ENCODE results near the gene RNPS1. TPM values are rescaled to one million over a fixed set of nuclear protein-coding genes. Genes with fewer than 3 reads are reported as not detected.

The RNPS1 gene
- total and polyA plus RNA-seq, 2 of the 4 experiments (the other 2 are of a cell fraction) = 57.5 to 192 TPM

DNA sequence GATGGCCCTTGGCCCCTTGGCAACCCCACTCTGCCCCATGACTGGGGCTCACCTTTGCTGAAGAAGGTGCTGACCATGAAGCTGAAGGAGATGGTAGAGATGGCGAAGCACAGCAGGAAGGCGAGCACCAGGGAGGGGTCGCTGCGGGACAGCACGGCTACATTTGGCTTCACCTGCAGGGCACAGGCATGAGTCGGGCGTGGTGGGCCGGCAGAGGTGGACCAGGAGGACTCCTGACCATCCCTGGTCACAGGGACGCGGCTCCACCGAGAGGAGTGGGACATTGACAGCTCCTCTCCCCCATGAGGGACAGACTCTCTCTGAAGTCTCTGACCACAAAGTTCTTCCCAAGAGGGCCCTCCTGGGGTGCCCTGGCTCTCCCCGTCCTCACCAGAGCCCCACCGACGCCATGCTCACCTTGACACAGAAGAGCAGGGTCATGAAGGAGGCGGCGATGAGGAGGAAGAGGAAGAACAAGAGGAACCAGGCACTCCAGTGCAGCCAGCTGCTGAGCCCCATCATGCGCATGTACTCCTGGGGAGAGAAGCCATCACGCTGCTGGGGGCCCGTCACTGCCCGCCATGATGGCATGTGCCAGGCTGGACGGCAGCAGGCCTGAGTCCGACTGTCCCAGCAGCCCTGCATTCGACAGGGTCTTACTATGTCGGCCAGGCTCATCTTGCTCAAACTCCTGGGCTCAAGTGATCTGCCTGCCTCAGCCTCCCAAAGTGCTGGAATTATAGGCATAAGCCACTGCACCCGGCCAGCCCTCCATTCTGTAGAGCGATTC, 49.5 kb upstream of the RNPS1 start:
- H3K23ac ChIP-seq (ENCODE audit: low read depth, low read length) = no peak overlapping the region
- H4K20me1 ChIP-seq (ENCODE audit: insufficient read depth, low read length) = no peaks in the 10 kb centered on the region
- H3K56ac ChIP-seq (ENCODE audit: extremely low read depth, insufficient read depth, low read length) = no peak overlapping the region
- H3K14ac ChIP-seq (replicated peaks; ENCODE audit: low read depth, low read length) = no peak overlapping the region
- H4K91ac ChIP-seq (ENCODE audit: insufficient read depth, low read depth, low read length) = no peak overlapping the region
- no peak overlapping the region for H4K8ac ChIP-seq (ENCODE audit: low read depth in 2 of 2, low read length in 2 of 2)
- H3K27me3 ChIP-seq (ENCODE audit: control insufficient read depth, insufficient read depth, low read length) = peaks cover 17% of the 10 kb centered on the region
- no peak overlapping the region for H2BK5ac ChIP-seq (ENCODE audit: low read depth, low read length, poor library complexity, severe bottlenecking)
- H2BK120ac ChIP-seq (ENCODE audit: low read depth, low read length) = no peak overlapping the region
- no peak for DNase-seq
- no peak overlapping the region for H3K4me3 ChIP-seq (ENCODE audit: insufficient read depth, low read depth, low read length)
- no peak overlapping the region for H2AK5ac ChIP-seq (ENCODE audit: low read depth, low read length)
- H3K4me2 ChIP-seq (ENCODE audit: low read depth, low read length) = no peak overlapping the region
- no TSS peak for BruUV-seq (replicated peaks)
- no peaks in the 10 kb centered on the region for H3K9me1 ChIP-seq (ENCODE audit: insufficient read depth, low read length)
- H2BK20ac ChIP-seq (ENCODE audit: low read depth, low read length) = no peak overlapping the region
- H3K36me3 ChIP-seq (ENCODE audit: control insufficient read depth, insufficient read depth, low read length) = no peaks in the 10 kb centered on the region
- ATAC-seq (ENCODE audit: low read depth) = no peak
- ChIA-PET POLR2A (ENCODE audit: unreplicated experiment) (no interaction called here), CTCF (no interaction called here)
- no peaks in the 10 kb centered on the region for H3K4me1 ChIP-seq (ENCODE audit: control insufficient read depth, insufficient read depth, low read length)
- no peaks in the 10 kb centered on the region for H3K79me1 ChIP-seq (ENCODE audit: low read depth in 1 of 2, low read length in 2 of 2)
- H3K27ac ChIP-seq (ENCODE audit: insufficient read depth, low read length) = no peak overlapping the region
- 69% methylated on average over 15 of the region's 26 CpGs; no CpG with 5 or more reads in 1 of the 2 experiments for WGBS, 2 experiments (ENCODE audit: extremely low coverage in 2 of 2, insufficient read length in 1 of 2)
- intact Hi-C loops (cut with micrococcal nuclease) = no loop called here
- H2BK15ac ChIP-seq (ENCODE audit: low read depth, low read length) = no peak overlapping the region
- peak overlapping the region; percentile 33 for H2AFZ ChIP-seq (replicated peaks; ENCODE audit: low read length, poor library complexity)
- no peak overlapping the region for H3K4ac ChIP-seq (ENCODE audit: low read depth, low read length)
- dilution Hi-C loops (cut with HindIII; ENCODE audit: low sequenced_read_pairs, unreplicated experiment) = no loop called here
- H4K5ac ChIP-seq (ENCODE audit: low read depth, low read length) = no peak overlapping the region
- no peaks in the 10 kb centered on the region for H3K9me3 ChIP-seq (ENCODE audit: control insufficient read depth, insufficient read depth, low read length)
- in situ Hi-C loops (cut with MboI; ENCODE audit: low sequenced_read_pairs) = no loop called here
- no peak overlapping the region for H3K9ac ChIP-seq (ENCODE audit: low read depth, low read length)
- TF ChIP-seq FOS (IDR thresholded peaks at IDR 0.05; ENCODE audit: low read depth, low read length) (no peak), CEBPB (IDR thresholded peaks at IDR 0.05; ENCODE audit: low read depth, low read length) (no peak), BHLHE40 (IDR thresholded peaks at IDR 0.05; ENCODE audit: low read depth, low read length) (no peak), MXI1 (IDR thresholded peaks at IDR 0.05; ENCODE audit: borderline replicate concordance, low read depth, low read length) (no peak), MAFK (IDR thresholded peaks at IDR 0.05; ENCODE audit: low read depth, low read length) (no peak), RCOR1 (IDR thresholded peaks at IDR 0.05; ENCODE audit: insufficient replicate concordance, low read length) (no peak), MAZ (IDR thresholded peaks at IDR 0.05; ENCODE audit: borderline replicate concordance, low read depth, low read length) (no peak), POLR2A (IDR thresholded peaks at IDR 0.05; ENCODE audit: low read depth, low read length) (no peak), SMC3 (IDR thresholded peaks at IDR 0.05; ENCODE audit: low read depth, low read length) (no peak), CHD1 (IDR thresholded peaks at IDR 0.05; ENCODE audit: low read depth, low read length) (no peak), NFE2L2 (IDR thresholded peaks at IDR 0.05; ENCODE audit: low read depth, low read length) (no peak), RAD21 (IDR thresholded peaks at IDR 0.05; ENCODE audit: low read length) (no peak), RFX5 (IDR thresholded peaks at IDR 0.05; ENCODE audit: low read depth, low read length) (no peak)
- TF ChIP-seq, protein P1, sequence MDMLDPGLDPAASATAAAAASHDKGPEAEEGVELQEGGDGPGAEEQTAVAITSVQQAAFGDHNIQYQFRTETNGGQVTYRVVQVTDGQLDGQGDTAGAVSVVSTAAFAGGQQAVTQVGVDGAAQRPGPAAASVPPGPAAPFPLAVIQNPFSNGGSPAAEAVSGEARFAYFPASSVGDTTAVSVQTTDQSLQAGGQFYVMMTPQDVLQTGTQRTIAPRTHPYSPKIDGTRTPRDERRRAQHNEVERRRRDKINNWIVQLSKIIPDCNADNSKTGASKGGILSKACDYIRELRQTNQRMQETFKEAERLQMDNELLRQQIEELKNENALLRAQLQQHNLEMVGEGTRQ (IDR thresholded peaks at IDR 0.05; ENCODE audit: low read depth, low read length) = no peak
- TF ChIP-seq, protein P2, sequence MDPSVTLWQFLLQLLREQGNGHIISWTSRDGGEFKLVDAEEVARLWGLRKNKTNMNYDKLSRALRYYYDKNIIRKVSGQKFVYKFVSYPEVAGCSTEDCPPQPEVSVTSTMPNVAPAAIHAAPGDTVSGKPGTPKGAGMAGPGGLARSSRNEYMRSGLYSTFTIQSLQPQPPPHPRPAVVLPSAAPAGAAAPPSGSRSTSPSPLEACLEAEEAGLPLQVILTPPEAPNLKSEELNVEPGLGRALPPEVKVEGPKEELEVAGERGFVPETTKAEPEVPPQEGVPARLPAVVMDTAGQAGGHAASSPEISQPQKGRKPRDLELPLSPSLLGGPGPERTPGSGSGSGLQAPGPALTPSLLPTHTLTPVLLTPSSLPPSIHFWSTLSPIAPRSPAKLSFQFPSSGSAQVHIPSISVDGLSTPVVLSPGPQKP (IDR thresholded peaks at IDR 0.05; ENCODE audit: borderline replicate concordance, low read depth, low read length) = no peak
- TF ChIP-seq, protein P3, sequence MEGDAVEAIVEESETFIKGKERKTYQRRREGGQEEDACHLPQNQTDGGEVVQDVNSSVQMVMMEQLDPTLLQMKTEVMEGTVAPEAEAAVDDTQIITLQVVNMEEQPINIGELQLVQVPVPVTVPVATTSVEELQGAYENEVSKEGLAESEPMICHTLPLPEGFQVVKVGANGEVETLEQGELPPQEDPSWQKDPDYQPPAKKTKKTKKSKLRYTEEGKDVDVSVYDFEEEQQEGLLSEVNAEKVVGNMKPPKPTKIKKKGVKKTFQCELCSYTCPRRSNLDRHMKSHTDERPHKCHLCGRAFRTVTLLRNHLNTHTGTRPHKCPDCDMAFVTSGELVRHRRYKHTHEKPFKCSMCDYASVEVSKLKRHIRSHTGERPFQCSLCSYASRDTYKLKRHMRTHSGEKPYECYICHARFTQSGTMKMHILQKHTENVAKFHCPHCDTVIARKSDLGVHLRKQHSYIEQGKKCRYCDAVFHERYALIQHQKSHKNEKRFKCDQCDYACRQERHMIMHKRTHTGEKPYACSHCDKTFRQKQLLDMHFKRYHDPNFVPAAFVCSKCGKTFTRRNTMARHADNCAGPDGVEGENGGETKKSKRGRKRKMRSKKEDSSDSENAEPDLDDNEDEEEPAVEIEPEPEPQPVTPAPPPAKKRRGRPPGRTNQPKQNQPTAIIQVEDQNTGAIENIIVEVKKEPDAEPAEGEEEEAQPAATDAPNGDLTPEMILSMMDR (conservative IDR thresholded peaks at IDR 0.05; ENCODE audit: low read depth, low read length) = no peak
- no peak overlapping the region for H3K18ac ChIP-seq (ENCODE audit: low read depth, low read length)
- H2AK9ac ChIP-seq (replicated peaks; ENCODE audit: low read depth, low read length, poor library complexity) = no peak overlapping the region

Data from IMR-90 (cell line).